ENCODE measurements around the gene UBE2D4.
A peak's percentile ranks its signal among the peaks of the same experiment; 100 is the strongest.

The UBE2D4 gene

DNA sequence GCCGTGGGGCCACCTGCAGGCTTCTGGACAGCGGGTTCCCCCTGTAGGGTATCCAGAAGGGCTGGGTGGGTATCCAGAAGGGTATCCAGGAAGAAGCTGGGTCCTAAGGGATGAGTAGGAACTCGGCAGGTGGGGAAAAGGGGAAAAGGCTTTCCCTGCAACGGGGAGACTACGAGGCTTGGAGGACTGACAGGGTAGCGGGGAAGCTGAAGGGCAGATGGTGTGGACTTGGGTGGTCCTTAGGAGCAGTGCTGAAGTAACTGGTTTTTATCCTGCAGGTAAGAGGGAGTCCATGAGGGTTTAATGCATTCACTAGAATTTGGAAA is 525 bp downstream of the UBE2D4 start:
- H3K9me3 ChIP-seq (ENCODE audit: low read depth, low read length) = no peaks in the 10 kb centered on the region
- peak overlapping the region; percentile 83 for H3K4me3 ChIP-seq
- DNase-seq (ENCODE audit: low read depth, low spot score) = no peak
- no peaks in the 10 kb centered on the region for H3K36me3 ChIP-seq (ENCODE audit: insufficient read depth, low read length)
- H3K9ac ChIP-seq (ENCODE audit: insufficient read length) = peak overlapping the region; percentile 83
- TF ChIP-seq EZH2 (IDR thresholded peaks at IDR 0.05) (no peak), POLR2AphosphoS5 (IDR thresholded peaks at IDR 0.05; ENCODE audit: borderline replicate concordance, low read depth, low read length) (no peak), FOXP2 (optimal IDR thresholded peaks at IDR 0.05; ENCODE audit: control extremely low read depth, extremely low read length, insufficient read depth) (no peak)
- H3K27ac ChIP-seq = peak overlapping the region; percentile 87

DNA sequence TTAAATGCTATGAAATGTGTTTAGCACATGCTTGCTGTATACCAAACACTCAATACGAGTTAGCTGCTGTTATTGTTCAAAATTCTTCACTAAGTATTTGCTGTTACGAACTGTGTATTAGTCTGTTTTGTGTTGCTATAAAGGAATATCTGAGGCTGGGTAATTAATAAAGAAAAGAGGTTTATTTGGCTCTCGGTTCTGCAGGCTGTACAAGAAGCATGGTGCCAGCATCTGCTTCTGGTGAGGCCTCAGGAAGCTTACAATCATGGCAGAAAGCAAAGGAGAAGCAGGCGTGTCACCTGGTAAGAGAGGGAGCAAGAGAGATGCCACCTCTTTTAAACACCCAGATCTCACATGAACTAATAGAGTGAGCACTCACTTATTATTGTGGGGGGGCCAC is 1.6 kb downstream of the UBE2D4 start:
- no peak overlapping the region for H3K4me3 ChIP-seq
- TF ChIP-seq FOXP2 (optimal IDR thresholded peaks at IDR 0.05; ENCODE audit: control extremely low read depth, extremely low read length, insufficient read depth) = no peak
- no peak for TF ChIP-seq POLR2AphosphoS5 (IDR thresholded peaks at IDR 0.05; ENCODE audit: borderline replicate concordance, low read depth, low read length)
- no peak overlapping the region for H3K27ac ChIP-seq
- H3K36me3 ChIP-seq (ENCODE audit: insufficient read depth, low read length) = no peaks in the 10 kb centered on the region
- no peak overlapping the region for H3K9ac ChIP-seq (ENCODE audit: insufficient read length)
- DNase-seq (ENCODE audit: low read depth, low spot score) = no peak
- no peaks in the 10 kb centered on the region for H3K9me3 ChIP-seq (ENCODE audit: low read depth, low read length)

DNA sequence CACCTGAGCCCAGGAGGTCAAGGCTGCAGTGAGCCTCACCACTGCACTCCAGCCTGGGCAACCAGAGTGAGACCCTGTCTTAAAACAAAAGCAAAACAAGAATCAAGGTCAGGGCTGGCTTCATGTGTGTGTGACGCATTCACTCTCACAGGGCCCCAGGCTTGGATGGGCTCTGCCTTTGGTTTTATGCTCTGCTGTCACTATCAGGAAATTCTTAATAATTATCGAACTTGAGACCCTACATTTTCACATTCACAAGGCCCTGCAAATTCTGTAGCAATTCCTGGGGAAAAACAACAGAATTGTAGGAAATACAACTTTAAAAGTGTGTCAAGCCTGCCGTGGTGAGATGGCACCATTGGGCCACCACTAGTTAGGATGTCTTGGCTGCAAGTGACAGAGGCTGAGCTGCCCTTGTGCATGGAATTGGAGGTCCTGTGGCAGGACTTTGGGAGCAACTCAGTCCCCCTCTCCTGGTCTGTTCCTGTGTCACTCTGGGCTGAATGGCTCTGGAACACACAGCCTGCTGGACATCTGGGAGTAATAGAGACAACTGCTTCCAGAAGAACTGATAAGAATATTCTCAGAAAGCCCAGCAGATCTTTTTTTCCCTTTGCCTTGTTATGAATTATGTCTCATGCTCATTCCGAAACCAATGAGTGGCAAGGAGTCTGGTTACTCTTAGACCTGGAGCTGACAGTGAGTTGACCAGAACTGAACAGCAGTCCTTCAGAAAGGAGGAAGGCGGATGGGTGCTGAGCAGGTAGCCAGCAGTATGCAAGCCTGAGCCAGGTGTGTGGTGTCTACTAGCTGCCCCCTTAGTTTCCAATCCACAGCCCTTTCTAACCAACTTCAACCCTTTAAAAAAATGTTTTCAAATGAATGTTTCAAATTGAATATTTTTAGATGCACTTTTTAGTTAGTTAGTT is 3.6 kb downstream of the UBE2D4 start:
- H3K36me3 ChIP-seq (ENCODE audit: insufficient read depth, low read length) = no peaks in the 10 kb centered on the region
- no peak overlapping the region for H3K9ac ChIP-seq (ENCODE audit: insufficient read length)
- no peak overlapping the region for H3K27ac ChIP-seq
- H3K9me3 ChIP-seq (ENCODE audit: low read depth, low read length) = no peaks in the 10 kb centered on the region
- TF ChIP-seq POLR2AphosphoS5 (IDR thresholded peaks at IDR 0.05; ENCODE audit: borderline replicate concordance, low read depth, low read length) (no peak), EZH2 (IDR thresholded peaks at IDR 0.05) (no peak), FOXP2 (optimal IDR thresholded peaks at IDR 0.05; ENCODE audit: control extremely low read depth, extremely low read length, insufficient read depth) (no peak)
- DNase-seq (ENCODE audit: low read depth, low spot score) = no peak
- no peak overlapping the region for H3K4me3 ChIP-seq

DNA sequence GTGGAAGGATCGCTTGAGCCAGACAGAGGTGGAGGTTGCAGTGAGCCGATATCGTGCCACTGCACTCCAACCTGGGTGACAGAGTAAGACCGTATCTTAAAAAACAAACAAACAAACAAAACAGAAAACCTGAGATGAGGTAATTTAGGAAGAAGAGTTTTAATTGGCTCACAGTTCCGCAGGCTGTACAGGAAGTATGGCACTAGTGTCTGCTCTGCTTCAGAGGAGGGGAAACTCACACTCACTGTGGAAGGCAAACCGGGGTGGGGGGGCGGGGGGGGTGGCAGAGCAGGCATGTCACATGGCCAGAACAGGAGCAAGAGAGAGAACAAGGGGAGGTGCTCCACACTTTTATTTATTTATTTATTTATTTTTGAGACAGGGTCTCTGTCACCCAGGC is 5.1 kb downstream of the UBE2D4 start:
- Histone ChIP-seq H3K9ac (ENCODE audit: insufficient read length) (no peak overlapping the region), H3K4me3 (no peak overlapping the region), H3K9me3 (ENCODE audit: low read depth, low read length) (no peaks in the 10 kb centered on the region), H3K36me3 (ENCODE audit: insufficient read depth, low read length) (no peaks in the 10 kb centered on the region), H3K27ac (no peak overlapping the region)
- TF ChIP-seq EZH2 (IDR thresholded peaks at IDR 0.05) = no peak
- TF ChIP-seq FOXP2 (optimal IDR thresholded peaks at IDR 0.05; ENCODE audit: control extremely low read depth, extremely low read length, insufficient read depth) = no peak
- no peak for TF ChIP-seq POLR2AphosphoS5 (IDR thresholded peaks at IDR 0.05; ENCODE audit: borderline replicate concordance, low read depth, low read length)
- no peak for DNase-seq (ENCODE audit: low read depth, low spot score)

DNA sequence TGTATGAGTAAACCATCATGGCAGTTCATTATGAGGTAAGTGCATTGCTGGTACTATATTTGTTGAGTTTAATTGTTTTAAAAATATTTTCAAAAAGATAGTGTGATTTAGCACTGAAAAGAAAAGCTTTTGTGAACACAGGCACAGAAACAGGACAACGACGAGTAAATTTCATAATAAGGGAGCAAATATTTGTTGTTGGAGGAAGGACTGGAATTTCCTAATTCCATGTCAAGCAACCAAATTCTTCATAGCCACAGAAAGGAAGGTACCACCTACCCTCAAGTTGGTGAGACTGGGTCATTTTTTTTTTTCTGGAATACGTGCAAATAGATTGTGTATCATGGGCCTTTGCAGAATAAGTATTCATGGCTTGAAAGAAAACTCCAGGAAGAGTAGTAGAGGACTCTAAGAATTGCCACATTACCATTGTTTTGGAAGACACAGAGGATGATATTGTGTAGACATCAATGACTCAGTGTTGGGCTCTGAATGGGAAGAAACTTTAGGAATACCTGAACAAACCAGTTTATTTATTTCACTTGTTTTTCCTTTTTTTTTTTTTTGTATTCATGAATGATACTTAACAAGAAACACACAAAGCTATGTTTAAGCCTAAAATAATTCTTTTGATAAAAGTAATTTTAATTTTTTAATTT is 7.8 kb downstream of the UBE2D4 start:
- Histone ChIP-seq H3K36me3 (ENCODE audit: insufficient read depth, low read length) (no peaks in the 10 kb centered on the region), H3K9ac (ENCODE audit: insufficient read length) (no peak overlapping the region), H3K27ac (no peak overlapping the region), H3K9me3 (ENCODE audit: low read depth, low read length) (no peaks in the 10 kb centered on the region), H3K4me3 (no peak overlapping the region)
- TF ChIP-seq POLR2AphosphoS5 (IDR thresholded peaks at IDR 0.05; ENCODE audit: borderline replicate concordance, low read depth, low read length) (no peak), EZH2 (IDR thresholded peaks at IDR 0.05) (no peak), FOXP2 (optimal IDR thresholded peaks at IDR 0.05; ENCODE audit: control extremely low read depth, extremely low read length, insufficient read depth) (no peak)
- DNase-seq (ENCODE audit: low read depth, low spot score) = no peak

DNA sequence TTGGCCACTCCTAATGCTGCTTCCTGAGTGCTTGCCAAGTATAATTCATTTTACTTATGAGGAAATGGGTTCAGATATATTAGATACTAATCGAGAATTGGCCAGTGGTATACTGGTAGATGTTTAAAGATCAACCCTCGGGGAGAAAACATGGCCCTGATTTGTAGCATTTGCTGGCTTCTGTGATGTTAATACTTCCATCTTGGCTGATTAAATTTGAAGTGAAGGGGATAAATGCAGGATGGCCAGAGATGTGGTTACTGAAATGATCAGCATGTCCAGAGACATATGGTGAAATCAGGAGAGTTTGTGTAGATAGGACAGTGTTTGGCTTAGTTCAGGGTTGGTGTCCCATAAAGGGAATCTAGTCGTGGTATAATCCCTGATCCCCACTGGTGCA is 11.2 kb downstream of the UBE2D4 start:
- no peak overlapping the region for H3K4me3 ChIP-seq

DNA sequence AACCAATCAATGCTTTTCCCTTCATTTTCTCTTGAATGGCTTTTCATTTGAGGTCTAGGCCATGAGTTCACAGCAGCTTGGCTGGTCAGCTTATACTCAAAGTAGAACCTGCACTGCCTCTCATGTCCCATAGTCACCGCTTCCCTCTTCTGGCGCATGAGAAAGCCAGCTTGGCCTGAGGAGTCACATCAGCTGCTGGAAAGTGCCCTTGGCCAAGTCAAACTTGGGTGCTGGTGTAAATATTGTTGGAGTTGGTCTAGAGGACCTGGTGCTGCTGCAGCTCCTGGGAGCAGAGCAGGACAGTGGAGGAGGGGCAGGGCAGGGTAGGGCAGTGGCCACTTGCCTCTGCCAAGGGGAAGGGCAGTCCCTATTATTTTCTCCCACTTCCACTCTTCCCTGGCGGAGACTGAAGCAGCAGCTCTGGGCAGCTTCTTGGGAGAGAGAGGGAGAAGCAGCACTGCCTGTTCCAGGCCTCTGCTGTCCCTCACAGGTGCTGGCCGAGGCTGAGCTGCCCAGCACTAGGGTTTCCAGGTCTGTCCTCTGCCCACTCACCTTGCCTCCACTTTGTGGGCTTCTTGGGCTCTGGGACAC is 12.8 kb downstream of the UBE2D4 start:
- Histone ChIP-seq H3K4me3 (no peak overlapping the region), H3K27ac (no peak overlapping the region), H3K9ac (ENCODE audit: insufficient read length) (no peak overlapping the region), H3K9me3 (ENCODE audit: low read depth, low read length) (no peaks in the 10 kb centered on the region), H3K36me3 (ENCODE audit: insufficient read depth, low read length) (no peaks in the 10 kb centered on the region)
- DNase-seq (ENCODE audit: low read depth, low spot score) = no peak
- TF ChIP-seq POLR2AphosphoS5 (IDR thresholded peaks at IDR 0.05; ENCODE audit: borderline replicate concordance, low read depth, low read length) = no peak
- no peak for TF ChIP-seq EZH2 (IDR thresholded peaks at IDR 0.05)
- no peak for TF ChIP-seq FOXP2 (optimal IDR thresholded peaks at IDR 0.05; ENCODE audit: control extremely low read depth, extremely low read length, insufficient read depth)

More for the DNA sequence above, 11.2 kb downstream of the UBE2D4 start:
- H3K27ac ChIP-seq = no peak overlapping the region
- DNase-seq (ENCODE audit: low read depth, low spot score) = no peak
- H3K9me3 ChIP-seq (ENCODE audit: low read depth, low read length) = no peaks in the 10 kb centered on the region
- H3K36me3 ChIP-seq (ENCODE audit: insufficient read depth, low read length) = no peaks in the 10 kb centered on the region
- no peak overlapping the region for H3K9ac ChIP-seq (ENCODE audit: insufficient read length)
- TF ChIP-seq POLR2AphosphoS5 (IDR thresholded peaks at IDR 0.05; ENCODE audit: borderline replicate concordance, low read depth, low read length) = no peak
- no peak for TF ChIP-seq FOXP2 (optimal IDR thresholded peaks at IDR 0.05; ENCODE audit: control extremely low read depth, extremely low read length, insufficient read depth)
- no peak for TF ChIP-seq EZH2 (IDR thresholded peaks at IDR 0.05)

DNA sequence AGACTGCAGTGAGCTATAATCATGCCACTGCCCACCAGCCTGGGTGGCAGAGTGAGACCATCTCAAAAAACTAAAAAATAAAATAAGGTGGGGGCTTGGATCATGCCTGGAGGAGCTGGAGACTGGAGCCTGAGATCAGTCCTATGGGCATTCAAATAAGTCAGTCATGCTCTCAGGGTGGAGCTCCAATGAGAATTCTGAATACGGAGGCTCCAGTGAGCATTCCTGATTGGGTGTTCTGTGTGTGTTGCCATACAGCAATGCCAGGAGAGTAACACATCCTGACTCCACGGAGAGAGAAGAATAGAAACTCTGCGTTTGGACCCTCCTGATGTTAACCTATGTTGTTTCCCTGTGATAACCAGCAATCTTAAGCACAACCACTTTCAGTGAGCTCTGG is 16.0 kb downstream of the UBE2D4 start:
- no peaks in the 10 kb centered on the region for H3K9me3 ChIP-seq (ENCODE audit: low read depth, low read length)
- no peaks in the 10 kb centered on the region for H3K36me3 ChIP-seq (ENCODE audit: insufficient read depth, low read length)
- TF ChIP-seq POLR2AphosphoS5 (IDR thresholded peaks at IDR 0.05; ENCODE audit: borderline replicate concordance, low read depth, low read length) (no peak), EZH2 (IDR thresholded peaks at IDR 0.05) (no peak), FOXP2 (optimal IDR thresholded peaks at IDR 0.05; ENCODE audit: control extremely low read depth, extremely low read length, insufficient read depth) (no peak)
- H3K9ac ChIP-seq (ENCODE audit: insufficient read length) = no peak overlapping the region
- H3K27ac ChIP-seq = no peak overlapping the region
- no peak overlapping the region for H3K4me3 ChIP-seq
- no peak for DNase-seq (ENCODE audit: low read depth, low spot score)
